ENCODE results near the gene LRRFIP2.
A peak's percentile ranks its signal among the peaks of the same experiment; 100 is the strongest.

Gene LRRFIP2

DNA sequence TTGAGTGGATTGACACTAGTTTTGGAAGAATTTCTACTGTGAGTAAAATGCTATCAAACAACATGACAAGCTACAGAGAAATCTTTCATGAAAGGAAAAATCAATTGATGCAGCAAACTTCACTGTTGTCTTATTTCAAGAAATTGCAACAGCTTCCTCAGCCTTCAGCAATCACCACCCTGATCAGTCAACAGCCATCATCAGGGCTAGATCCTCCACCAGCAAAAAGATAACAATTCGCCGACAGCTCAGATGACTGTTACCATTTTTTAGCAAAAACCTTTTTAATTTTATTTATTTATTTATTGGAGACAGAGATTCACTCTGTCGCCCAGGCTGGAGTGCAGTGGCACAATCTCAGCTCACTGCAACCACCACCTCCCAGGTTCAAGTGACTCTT is 137.0 kb downstream of the LRRFIP2 start:
- no peak overlapping the region for H3K27ac ChIP-seq
- POLR2A ChIA-PET (ENCODE audit: low non-redundant PET), result no interaction called here
- no peak for DNase-seq (ENCODE audit: low spot score)
- TF ChIP-seq, protein P1, sequence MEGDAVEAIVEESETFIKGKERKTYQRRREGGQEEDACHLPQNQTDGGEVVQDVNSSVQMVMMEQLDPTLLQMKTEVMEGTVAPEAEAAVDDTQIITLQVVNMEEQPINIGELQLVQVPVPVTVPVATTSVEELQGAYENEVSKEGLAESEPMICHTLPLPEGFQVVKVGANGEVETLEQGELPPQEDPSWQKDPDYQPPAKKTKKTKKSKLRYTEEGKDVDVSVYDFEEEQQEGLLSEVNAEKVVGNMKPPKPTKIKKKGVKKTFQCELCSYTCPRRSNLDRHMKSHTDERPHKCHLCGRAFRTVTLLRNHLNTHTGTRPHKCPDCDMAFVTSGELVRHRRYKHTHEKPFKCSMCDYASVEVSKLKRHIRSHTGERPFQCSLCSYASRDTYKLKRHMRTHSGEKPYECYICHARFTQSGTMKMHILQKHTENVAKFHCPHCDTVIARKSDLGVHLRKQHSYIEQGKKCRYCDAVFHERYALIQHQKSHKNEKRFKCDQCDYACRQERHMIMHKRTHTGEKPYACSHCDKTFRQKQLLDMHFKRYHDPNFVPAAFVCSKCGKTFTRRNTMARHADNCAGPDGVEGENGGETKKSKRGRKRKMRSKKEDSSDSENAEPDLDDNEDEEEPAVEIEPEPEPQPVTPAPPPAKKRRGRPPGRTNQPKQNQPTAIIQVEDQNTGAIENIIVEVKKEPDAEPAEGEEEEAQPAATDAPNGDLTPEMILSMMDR (conservative IDR thresholded peaks at IDR 0.05; ENCODE audit: low read depth), result no peak
- CTCF ChIA-PET, result no interaction called here

DNA sequence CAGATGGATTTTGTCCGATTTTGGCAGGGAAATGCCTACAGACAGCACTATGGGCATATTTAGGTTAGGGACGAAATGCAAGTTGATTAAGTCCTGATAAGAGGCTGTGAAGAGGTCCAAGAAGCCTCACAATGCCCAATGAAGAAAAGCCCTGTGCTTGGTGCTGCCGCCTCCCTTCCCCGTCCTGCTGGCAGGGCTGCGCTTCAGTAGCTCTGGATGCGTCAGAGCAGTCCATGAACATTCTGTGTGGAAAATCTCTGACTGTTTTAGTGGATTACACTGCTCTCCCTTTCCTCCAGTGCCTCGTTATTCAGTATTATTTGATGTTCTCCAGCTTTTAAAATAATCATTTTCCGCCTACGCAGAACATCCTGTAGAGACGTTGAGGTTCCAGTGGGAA is 141.4 kb downstream of the LRRFIP2 start:
- CTCF ChIA-PET, result no interaction called here
- H3K27ac ChIP-seq, result no peak overlapping the region
- DNase-seq (ENCODE audit: low spot score), result no peak
- TF ChIP-seq, protein P1 (conservative IDR thresholded peaks at IDR 0.05; ENCODE audit: low read depth), result no peak
- POLR2A ChIA-PET (ENCODE audit: low non-redundant PET), result no interaction called here

DNA sequence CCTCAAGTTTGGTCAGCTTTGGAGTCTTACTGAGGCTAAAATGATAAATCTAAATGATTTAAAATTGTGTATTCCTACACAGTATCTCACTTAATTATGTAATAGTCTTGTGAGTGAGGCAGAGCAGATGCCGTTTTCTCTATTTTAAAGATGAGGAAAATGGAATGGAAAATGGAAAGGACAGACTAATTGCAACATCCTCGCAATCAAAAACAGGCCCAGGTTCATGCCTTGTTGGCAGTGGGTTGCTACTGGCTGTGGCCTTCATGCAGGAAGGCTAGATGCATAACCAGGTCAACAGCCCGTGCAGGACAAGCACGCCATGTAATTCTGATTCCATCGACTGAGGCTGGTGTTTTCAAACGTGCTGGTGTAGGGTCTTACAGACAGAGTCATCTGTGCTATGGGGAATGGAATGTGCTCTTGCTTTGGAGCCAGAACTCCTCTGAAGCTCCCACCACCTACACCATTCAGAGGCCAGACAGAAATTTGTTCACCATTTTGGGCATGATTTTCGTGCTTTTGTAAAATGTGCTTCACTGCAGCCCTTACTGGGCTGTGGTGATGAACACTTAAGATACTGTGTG is 143.2 kb downstream of the LRRFIP2 start:
- TF ChIP-seq, protein P1 (conservative IDR thresholded peaks at IDR 0.05; ENCODE audit: low read depth), result no peak
- DNase-seq (ENCODE audit: low spot score), result no peak
- POLR2A ChIA-PET (ENCODE audit: low non-redundant PET), result no interaction called here
- CTCF ChIA-PET, result no interaction called here
- no peak overlapping the region for H3K27ac ChIP-seq

DNA sequence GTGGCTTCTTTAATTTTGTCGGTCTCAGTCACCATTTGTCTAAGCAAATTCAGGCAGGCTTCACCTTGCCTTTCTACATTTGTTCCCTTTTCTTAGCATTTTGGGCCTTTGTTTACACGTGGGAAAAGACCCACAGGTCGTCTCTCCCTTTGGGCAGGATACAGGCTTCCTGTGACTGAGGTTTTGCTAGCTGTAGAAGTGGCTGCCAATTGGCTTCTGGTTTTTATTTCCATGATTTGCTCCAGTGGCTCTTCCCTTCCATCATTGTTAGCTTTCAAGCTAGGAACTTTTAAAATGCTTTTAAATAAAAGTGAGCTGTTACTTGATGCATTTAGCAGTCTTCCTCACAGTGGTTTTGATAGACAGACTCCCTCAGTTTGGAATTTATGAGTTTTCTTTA is 143.8 kb downstream of the LRRFIP2 start:
- ChIA-PET POLR2A (ENCODE audit: low non-redundant PET) (no interaction called here), CTCF (no interaction called here)
- TF ChIP-seq, protein P1 (conservative IDR thresholded peaks at IDR 0.05; ENCODE audit: low read depth), result no peak
- peak overlapping the region; percentile 33; the same call in 1 of the 2 replicates for H3K27ac ChIP-seq
- no peak for DNase-seq (ENCODE audit: low spot score)

DNA sequence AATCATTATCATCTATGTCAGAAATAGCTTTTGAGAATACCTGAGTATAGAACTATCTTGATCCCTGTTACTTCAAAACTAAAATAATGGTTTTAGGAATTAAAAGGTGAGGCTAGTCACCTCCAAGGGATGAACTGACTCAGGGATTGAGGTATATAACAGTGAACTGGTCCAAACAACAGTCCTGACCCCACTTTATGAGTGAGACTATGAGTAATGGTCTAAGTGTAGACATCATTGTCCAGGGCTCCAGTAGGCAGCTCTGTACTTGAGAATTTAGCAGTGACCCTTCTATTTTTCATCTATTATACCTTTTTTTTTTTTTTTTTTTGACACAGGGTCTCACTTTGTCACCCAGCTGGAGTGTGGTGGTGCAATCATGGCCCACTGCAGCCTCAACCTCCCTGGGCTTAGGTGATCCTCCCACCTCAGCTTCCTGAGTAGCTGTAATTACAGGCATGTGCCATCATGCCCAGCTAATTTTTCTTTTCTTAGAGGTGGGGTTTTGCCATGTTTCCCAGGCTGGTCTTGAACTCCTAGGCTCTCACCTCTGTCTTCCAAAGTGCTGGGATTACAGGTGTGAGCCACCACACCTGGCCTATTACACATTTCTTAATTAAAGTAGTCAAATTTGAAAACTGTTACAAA is 144.7 kb downstream of the LRRFIP2 start:
- DNase-seq (ENCODE audit: low spot score), result no peak
- peak overlapping the region; percentile 33; the same call in 1 of the 2 replicates for H3K27ac ChIP-seq
- CTCF ChIA-PET, result interaction anchor here (0.7 kb wide), 1 partner anchor 264 kb away, joined by 7 read pairs; no protein-coding TSS in a partner anchor
- TF ChIP-seq, protein P1 (conservative IDR thresholded peaks at IDR 0.05; ENCODE audit: low read depth), result no peak
- POLR2A ChIA-PET (ENCODE audit: low non-redundant PET), result no interaction called here

DNA sequence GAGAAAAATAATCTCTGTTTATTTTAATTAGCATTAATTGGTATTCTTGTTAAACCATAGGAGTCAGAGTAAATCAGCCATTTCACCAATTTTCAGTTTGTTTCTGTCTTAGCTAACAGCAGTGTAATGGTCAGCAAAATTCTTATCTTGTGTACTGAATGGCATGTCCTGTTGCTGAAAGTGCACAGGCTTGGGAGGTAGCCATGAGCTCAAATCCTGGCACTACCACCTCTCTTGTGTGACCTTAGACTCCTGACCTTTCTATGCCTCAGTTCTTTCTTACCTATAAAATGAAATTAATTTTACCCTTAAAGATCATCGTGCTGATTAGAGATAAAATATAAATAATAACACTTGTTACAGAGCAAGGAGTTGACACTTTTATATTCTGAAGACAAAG is 145.3 kb downstream of the LRRFIP2 start:
- no peak overlapping the region for H3K27ac ChIP-seq
- no peak for DNase-seq (ENCODE audit: low spot score)
- POLR2A ChIA-PET (ENCODE audit: low non-redundant PET), result no interaction called here
- TF ChIP-seq, protein P1 (conservative IDR thresholded peaks at IDR 0.05; ENCODE audit: low read depth), result no peak
- CTCF ChIA-PET, result interaction anchor here (0.7 kb wide), 1 partner anchor 264 kb away, joined by 7 read pairs; no protein-coding TSS in a partner anchor

Data from RWPE1 (cell line).